HG02610 (cell line): ENCODE results near the gene NFKBIE.
A peak's percentile ranks its signal among the peaks of the same experiment; 100 is the strongest.

Experiments used
- ATAC-seq: cut with Tn5 transposase; IDR thresholded peaks from one replicate; pipeline ENCODE4 v1.9.1; 2021; ENCODE audit warnings: mild to moderate bottlenecking, moderate library complexity; ENCODE audit not compliant: unreplicated experiment

NFKBIE gene

DNA sequence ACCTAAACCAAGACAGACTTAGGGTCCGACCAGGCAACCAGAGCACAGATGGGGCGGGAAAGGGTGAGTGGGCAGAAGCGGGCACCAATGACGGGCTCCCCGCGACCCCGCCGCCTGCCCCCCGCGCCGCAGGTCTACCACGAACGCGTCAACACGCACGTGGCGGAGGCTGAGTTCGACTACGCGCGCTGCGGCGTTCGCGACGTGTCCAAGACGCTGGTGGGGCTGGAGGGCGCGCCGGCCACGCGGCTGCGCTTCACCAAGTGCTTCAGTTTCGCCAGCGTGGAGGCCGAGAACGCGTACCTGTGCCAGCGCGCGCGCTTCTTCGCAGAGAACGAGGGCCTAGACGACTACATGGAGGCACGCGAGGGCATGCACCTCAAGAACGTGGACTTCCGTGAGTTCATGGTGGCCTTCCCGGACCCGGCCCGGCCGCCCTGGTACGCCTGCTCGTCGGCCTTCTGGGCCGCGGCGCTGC is 10.0 kb upstream of the NFKBIE start:
- ATAC-seq = no peak

GRCh38 chr6:44273617-44274016 is 8.3 kb upstream of the NFKBIE start:
- no peak for ATAC-seq

DNA sequence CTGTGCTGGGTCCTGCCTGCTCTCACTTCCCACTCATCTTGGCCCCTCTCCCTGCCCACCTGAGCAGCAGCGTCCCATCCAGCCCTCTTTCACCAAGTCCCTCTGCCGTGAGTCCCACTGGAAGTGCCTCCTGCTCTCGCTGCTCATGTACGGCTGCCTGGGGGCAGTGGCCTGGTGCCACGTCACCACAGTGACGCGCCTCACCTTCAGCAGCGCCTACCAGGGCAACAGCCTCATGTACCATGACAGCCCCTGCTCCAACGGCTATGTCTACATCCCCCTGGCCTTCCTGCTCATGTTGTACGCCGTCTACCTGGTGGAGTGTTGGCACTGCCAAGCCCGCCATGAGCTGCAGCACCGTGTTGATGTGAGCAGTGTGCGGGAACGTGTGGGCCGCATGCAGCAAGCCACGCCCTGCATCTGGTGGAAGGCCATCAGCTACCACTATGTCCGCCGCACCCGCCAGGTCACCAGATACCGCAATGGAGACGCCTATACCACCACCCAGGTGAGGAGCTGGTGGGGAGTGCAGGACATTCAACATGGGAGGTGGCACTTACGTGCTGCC is 7.7 kb upstream of the NFKBIE start:
- no peak for ATAC-seq

GRCh38 chr6:44272529-44272928 is 7.2 kb upstream of the NFKBIE start:
- ATAC-seq = no peak

DNA sequence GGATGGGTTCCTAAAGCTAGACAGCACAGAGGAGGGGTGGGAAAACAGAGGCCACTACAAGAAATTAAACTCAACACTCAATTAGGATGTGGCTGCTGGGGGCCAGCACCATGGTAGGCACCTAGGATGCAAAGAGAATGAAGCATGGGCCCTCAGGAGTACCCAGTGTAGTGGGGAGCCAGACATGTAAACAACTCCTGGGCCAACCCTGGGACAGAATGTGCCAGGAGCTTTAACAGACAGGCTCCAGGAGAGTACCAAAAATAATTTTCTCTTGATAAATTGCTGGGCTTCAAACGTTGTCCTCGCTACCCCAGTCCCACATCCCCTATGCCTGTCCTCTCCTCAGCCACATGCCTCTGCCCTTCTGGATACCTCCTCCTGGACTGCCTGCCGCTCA is 6.6 kb upstream of the NFKBIE start:
- no peak for ATAC-seq

DNA sequence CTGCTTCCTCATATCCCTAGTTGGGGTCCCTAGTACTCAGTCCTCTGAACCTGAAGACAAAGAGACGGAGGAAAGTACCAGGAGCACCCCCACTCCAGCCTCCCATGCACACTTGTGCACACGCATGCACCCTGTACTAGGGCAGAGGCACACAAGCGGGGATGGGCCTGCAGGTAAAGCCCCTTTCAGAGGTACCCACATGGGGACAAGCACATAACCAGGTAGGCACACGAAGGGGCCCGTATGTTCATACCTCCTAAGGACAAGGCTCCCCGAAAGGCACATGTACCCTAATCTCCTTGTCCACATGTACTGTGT is 6.0 kb upstream of the NFKBIE start:
- ATAC-seq = no peak

- ATAC-seq = no peak
These were observed 5.4 kb upstream of the NFKBIE start for GRCh38 chr6:44270526-44271405.

- ATAC-seq = no peak
These were observed 4.7 kb upstream of the NFKBIE start, which contains the start of gene TMEM151B for GRCh38 chr6:44269921-44270525. TMEM151B (plus strand) TSS chr6:44270450; CDS start chr6:44270743, 293 bp downstream.

- ATAC-seq = no peak
These were observed 4.0 kb upstream of the NFKBIE start for GRCh38 chr6:44269178-44269920.

DNA sequence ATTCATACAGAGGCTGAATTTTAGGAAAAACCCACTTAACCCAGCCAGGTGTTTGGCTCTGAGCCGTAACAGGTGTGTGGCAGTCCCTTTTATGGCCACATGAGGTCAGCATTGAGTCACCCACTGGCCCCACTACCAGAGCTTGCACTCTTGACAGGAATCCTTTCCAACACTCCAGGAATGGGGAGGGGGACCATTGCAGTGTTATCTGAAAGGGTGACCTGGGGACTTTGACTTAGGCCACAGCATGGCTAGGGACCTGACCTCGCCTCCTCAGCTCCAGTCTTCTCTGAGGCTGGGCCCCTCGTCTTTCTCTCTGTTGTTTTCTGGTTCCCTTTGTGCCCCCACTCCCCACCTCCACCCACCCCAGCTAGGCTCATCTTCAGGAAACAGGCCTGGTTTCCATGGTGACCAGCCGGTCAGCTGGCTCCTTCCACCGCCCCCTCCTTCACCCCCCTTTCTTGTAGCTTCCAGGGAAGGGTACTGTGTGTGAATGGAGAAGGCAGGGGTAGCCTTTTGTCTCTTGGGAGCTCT is 2.8 kb upstream of the NFKBIE start:
- ATAC-seq = no peak

DNA sequence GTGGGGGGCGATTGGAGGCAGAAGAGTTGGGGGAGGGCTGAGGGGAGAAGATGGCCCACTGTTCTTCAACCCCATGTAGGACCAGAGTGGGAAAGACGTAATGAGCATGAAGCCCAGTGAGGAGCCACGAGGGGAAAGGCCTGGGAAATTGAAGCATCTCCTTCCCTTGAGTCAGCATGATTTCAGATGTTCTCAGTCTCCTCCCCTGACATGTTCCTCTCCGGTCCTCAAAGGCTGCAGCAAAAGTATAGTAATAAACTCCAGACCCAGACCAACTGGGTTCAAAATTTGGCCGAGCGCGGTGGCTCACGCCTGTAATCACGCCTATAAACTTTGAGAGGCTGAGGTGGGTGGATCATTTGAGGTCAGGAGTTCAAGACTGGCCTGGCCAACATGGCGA is 1.9 kb upstream of the NFKBIE start:
- ATAC-seq = no peak

GRCh38 chr6:44266347-44266746 is 996 bp upstream of the NFKBIE start:
- ATAC-seq = peak; percentile 27

DNA sequence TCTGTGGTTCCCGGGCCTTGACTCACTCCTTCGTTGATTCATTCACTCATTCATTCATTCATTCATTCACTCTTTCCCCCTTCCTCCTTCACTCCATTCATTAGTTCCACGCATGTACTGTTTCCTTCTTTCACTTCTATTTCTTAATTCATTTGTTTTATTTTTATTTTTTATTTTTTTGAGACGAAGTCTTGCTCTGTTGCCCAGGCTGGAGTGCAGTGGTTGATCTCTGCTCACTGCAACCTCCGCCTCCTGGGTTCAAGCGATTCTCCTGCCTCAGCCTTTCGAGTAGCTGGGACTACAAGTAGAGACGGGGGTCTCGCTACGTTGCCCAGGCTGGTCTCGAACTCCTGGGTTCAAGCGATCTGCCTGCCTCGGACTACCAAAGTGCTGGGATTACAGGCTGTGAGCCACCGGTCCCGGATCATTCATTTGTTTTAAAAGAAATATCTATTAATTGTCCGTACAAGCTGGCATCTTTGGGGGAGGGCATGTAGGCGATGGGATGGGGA is 427 bp upstream of the NFKBIE start:
- no peak for ATAC-seq

- ATAC-seq = peak; percentile 21
These were observed 971 bp downstream of the NFKBIE start for GRCh38 chr6:44264154-44265006.

- ATAC-seq = peak; percentile 23
These were observed 1.8 kb downstream of the NFKBIE start for GRCh38 chr6:44263354-44264100.

- ATAC-seq = no peak
These were observed 2.6 kb downstream of the NFKBIE start for GRCh38 chr6:44262467-44263353.

GRCh38 chr6:44261581-44261980 is 3.8 kb downstream of the NFKBIE start:
- ATAC-seq = no peak
